ENCODE data around the gene PLPPR4. TPM values are rescaled to one million over a fixed set of nuclear protein-coding genes. Genes with fewer than 3 reads are reported as not detected.

The PLPPR4 gene
- total and polyA plus RNA-seq, 2 experiments from 2014 or later: 0.99 to 2.3 TPM

DNA sequence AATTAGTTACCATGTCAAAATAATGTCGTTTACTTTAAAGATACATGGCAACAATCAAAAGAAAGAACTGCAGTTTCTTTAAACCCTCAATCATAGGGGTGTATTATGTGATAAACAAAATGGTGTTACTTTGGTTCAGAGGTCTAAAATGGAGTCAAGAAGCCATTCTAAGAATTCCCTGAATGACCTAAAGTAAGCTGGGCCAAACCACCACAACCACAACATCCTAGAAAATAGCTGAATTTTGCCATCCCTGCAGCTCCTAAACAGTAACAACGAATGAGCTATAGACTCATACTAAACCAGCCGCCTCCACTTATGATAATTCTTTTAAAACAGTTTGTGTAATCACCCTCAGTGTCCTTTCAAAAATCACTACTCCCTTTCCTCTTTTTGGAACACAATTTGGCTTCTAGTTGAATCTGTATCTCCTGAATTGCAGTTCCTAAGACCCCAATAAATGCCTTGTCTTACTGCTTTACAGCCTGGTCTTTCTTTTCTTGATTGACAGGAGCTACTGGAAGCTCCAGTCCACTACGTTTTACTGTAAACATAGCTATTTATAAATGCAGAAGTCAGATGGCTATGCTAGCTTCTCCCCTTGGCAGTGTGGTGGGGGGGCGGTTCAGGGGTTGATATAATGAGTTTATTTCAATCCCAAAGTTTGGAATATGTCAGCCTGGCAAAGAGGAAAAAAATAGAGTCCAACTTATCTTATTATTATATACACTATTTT lies 84.3 kb downstream of the PLPPR4 start:
- Mint-ChIP-seq H3K27ac (no peak overlapping the region), H3K4me1 (no peaks in the 10 kb centered on the region), H3K27me3 (ENCODE audit: insufficient read depth, low read depth, poor library complexity) (no peaks in the 10 kb centered on the region), H3K9me3 (no peaks in the 10 kb centered on the region), H3K36me3 (ENCODE audit: low read depth) (no peaks in the 10 kb centered on the region), H3K4me3 (no peak overlapping the region)
- Histone ChIP-seq H3K4me2 (no peak overlapping the region), H4K20me1 (replicated peaks; ENCODE audit: insufficient read depth) (no peaks in the 10 kb centered on the region), H3K4me3 (no peak overlapping the region), H2AFZ (no peak overlapping the region), H3K4me1 (ENCODE audit: insufficient read depth) (no peaks in the 10 kb centered on the region), H3F3A (replicated peaks; ENCODE audit: low read depth) (no peaks in the 10 kb centered on the region), H3K79me2 (replicated peaks; ENCODE audit: insufficient read depth) (no peaks in the 10 kb centered on the region), H3K9me2 (ENCODE audit: insufficient read depth) (no peaks in the 10 kb centered on the region), H3K36me3 (ENCODE audit: insufficient read depth) (no peaks in the 10 kb centered on the region), H3K27ac (ENCODE audit: low read depth) (no peak overlapping the region), H3K27me3 (ENCODE audit: insufficient read depth) (no peaks in the 10 kb centered on the region)
- DNase-seq (ENCODE audit: low spot score) (no peak), ATAC-seq (no peak)
- TF ChIP-seq, protein P1, sequence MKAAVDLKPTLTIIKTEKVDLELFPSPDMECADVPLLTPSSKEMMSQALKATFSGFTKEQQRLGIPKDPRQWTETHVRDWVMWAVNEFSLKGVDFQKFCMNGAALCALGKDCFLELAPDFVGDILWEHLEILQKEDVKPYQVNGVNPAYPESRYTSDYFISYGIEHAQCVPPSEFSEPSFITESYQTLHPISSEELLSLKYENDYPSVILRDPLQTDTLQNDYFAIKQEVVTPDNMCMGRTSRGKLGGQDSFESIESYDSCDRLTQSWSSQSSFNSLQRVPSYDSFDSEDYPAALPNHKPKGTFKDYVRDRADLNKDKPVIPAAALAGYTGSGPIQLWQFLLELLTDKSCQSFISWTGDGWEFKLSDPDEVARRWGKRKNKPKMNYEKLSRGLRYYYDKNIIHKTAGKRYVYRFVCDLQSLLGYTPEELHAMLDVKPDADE (IDR thresholded peaks at IDR 0.05): no peak
- TF ChIP-seq EZH2 (IDR thresholded peaks at IDR 0.05; ENCODE audit: low read depth, unreplicated experiment) (no peak), STAT1 (IDR thresholded peaks at IDR 0.05; ENCODE audit: unreplicated experiment) (no peak), ZNF114 (CRISPR knock-in tag; IDR thresholded peaks at IDR 0.05) (no peak), JUNB (IDR thresholded peaks at IDR 0.05; ENCODE audit: unreplicated experiment) (no peak), ZNF331 (CRISPR knock-in tag; IDR thresholded peaks at IDR 0.05; ENCODE audit: low read depth) (no peak), CREB1 (CRISPR knock-in tag; IDR thresholded peaks at IDR 0.05; ENCODE audit: low read depth) (no peak), POLR2AphosphoS5 (IDR thresholded peaks at IDR 0.05; ENCODE audit: low read depth) (no peak), NANOG (IDR thresholded peaks at IDR 0.05; ENCODE audit: borderline replicate concordance) (no peak), EZH2phosphoT487 (IDR thresholded peaks at IDR 0.05; ENCODE audit: unreplicated experiment) (no peak)
- TF ChIP-seq, protein P2, sequence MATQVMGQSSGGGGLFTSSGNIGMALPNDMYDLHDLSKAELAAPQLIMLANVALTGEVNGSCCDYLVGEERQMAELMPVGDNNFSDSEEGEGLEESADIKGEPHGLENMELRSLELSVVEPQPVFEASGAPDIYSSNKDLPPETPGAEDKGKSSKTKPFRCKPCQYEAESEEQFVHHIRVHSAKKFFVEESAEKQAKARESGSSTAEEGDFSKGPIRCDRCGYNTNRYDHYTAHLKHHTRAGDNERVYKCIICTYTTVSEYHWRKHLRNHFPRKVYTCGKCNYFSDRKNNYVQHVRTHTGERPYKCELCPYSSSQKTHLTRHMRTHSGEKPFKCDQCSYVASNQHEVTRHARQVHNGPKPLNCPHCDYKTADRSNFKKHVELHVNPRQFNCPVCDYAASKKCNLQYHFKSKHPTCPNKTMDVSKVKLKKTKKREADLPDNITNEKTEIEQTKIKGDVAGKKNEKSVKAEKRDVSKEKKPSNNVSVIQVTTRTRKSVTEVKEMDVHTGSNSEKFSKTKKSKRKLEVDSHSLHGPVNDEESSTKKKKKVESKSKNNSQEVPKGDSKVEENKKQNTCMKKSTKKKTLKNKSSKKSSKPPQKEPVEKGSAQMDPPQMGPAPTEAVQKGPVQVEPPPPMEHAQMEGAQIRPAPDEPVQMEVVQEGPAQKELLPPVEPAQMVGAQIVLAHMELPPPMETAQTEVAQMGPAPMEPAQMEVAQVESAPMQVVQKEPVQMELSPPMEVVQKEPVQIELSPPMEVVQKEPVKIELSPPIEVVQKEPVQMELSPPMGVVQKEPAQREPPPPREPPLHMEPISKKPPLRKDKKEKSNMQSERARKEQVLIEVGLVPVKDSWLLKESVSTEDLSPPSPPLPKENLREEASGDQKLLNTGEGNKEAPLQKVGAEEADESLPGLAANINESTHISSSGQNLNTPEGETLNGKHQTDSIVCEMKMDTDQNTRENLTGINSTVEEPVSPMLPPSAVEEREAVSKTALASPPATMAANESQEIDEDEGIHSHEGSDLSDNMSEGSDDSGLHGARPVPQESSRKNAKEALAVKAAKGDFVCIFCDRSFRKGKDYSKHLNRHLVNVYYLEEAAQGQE (IDR thresholded peaks at IDR 0.05; ENCODE audit: unreplicated experiment): no peak
- TF ChIP-seq, protein P3, sequence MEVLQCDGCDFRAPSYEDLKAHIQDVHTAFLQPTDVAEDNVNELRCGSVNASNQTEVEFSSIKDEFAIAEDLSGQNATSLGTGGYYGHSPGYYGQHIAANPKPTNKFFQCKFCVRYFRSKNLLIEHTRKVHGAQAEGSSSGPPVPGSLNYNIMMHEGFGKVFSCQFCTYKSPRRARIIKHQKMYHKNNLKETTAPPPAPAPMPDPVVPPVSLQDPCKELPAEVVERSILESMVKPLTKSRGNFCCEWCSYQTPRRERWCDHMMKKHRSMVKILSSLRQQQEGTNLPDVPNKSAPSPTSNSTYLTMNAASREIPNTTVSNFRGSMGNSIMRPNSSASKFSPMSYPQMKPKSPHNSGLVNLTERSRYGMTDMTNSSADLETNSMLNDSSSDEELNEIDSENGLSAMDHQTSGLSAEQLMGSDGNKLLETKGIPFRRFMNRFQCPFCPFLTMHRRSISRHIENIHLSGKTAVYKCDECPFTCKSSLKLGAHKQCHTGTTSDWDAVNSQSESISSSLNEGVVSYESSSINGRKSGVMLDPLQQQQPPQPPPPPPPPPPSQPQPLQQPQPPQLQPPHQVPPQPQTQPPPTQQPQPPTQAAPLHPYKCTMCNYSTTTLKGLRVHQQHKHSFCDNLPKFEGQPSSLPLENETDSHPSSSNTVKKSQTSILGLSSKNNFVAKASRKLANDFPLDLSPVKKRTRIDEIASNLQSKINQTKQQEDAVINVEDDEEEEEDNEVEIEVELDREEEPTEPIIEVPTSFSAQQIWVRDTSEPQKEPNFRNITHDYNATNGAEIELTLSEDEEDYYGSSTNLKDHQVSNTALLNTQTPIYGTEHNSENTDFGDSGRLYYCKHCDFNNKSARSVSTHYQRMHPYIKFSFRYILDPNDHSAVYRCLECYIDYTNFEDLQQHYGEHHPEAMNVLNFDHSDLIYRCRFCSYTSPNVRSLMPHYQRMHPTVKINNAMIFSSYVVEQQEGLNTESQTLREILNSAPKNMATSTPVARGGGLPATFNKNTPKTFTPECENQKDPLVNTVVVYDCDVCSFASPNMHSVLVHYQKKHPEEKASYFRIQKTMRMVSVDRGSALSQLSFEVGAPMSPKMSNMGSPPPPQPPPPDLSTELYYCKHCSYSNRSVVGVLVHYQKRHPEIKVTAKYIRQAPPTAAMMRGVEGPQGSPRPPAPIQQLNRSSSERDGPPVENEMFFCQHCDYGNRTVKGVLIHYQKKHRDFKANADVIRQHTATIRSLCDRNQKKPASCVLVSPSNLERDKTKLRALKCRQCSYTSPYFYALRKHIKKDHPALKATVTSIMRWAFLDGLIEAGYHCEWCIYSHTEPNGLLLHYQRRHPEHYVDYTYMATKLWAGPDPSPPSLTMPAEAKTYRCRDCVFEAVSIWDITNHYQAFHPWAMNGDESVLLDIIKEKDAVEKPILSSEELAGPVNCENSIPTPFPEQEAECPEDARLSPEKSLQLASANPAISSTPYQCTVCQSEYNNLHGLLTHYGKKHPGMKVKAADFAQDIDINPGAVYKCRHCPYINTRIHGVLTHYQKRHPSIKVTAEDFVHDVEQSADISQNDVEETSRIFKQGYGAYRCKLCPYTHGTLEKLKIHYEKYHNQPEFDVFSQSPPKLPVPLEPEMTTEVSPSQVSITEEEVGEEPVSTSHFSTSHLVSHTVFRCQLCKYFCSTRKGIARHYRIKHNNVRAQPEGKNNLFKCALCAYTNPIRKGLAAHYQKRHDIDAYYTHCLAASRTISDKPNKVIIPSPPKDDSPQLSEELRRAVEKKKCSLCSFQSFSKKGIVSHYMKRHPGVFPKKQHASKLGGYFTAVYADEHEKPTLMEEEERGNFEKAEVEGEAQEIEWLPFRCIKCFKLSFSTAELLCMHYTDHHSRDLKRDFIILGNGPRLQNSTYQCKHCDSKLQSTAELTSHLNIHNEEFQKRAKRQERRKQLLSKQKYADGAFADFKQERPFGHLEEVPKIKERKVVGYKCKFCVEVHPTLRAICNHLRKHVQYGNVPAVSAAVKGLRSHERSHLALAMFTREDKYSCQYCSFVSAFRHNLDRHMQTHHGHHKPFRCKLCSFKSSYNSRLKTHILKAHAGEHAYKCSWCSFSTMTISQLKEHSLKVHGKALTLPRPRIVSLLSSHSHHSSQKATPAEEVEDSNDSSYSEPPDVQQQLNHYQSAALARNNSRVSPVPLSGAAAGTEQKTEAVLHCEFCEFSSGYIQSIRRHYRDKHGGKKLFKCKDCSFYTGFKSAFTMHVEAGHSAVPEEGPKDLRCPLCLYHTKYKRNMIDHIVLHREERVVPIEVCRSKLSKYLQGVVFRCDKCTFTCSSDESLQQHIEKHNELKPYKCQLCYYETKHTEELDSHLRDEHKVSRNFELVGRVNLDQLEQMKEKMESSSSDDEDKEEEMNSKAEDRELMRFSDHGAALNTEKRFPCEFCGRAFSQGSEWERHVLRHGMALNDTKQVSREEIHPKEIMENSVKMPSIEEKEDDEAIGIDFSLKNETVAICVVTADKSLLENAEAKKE (CRISPR knock-in tag; IDR thresholded peaks at IDR 0.05): no peak
- TF ChIP-seq, protein P4, sequence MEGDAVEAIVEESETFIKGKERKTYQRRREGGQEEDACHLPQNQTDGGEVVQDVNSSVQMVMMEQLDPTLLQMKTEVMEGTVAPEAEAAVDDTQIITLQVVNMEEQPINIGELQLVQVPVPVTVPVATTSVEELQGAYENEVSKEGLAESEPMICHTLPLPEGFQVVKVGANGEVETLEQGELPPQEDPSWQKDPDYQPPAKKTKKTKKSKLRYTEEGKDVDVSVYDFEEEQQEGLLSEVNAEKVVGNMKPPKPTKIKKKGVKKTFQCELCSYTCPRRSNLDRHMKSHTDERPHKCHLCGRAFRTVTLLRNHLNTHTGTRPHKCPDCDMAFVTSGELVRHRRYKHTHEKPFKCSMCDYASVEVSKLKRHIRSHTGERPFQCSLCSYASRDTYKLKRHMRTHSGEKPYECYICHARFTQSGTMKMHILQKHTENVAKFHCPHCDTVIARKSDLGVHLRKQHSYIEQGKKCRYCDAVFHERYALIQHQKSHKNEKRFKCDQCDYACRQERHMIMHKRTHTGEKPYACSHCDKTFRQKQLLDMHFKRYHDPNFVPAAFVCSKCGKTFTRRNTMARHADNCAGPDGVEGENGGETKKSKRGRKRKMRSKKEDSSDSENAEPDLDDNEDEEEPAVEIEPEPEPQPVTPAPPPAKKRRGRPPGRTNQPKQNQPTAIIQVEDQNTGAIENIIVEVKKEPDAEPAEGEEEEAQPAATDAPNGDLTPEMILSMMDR (conservative IDR thresholded peaks at IDR 0.05; ENCODE audit: low read depth in 2 of 2): no peak

All from GM23338 (cell line).